Tibial artery (tissue), 4 donors: ENCODE measurements around the gene MMEL1.

Source experiments
- DNase-seq, 2 donors: peaks; one replicate each; pipeline ENCODE4 v3.0.0-alpha.2; 2019
- H3K27ac ChIP-seq, 2 donors: fragments of 200-600 bp; sonication (generic) in 1 of 2; 1 replicate in 1 of 2; 2 replicates in 1 of 2; pipeline ENCODE4 v1.5.1; 2018 to 2019; ENCODE audit warnings: mild to moderate bottlenecking in 1 of 2
- H3K27me3 ChIP-seq, 2 donors: fragments of 200-600 bp; sonication (generic) in 1 of 2; one replicate each; pipeline versions ENCODE4 v1.5.1 to v1.6.0; 2016 to 2019
- H3K36me3 ChIP-seq, 3 donors: fragments of 200-600 bp; sonication (generic) in 2 of 3; one replicate each; pipeline ENCODE4 v1.5.1; 2016 to 2019; ENCODE audit warnings: mild to moderate bottlenecking in 2 of 3
- H3K4me1 ChIP-seq, 4 donors: fragments of 200-600 bp; sonication (generic) in 2 of 4; 1 replicate in 3 of 4; 2 replicates in 1 of 4; pipeline ENCODE4 v1.5.1; 2016 to 2019
- H3K4me3 ChIP-seq, 2 donors: fragments of 200-600 bp; sonication (generic) in 1 of 2; 1 replicate in 1 of 2; 2 replicates in 1 of 2; pipeline ENCODE4 v1.5.1; 2018 to 2019; ENCODE audit warnings: mild to moderate bottlenecking in 2 of 2
- H3K9me3 ChIP-seq, 3 donors: fragments of 200-600 bp; sonication (generic) in 1 of 3; one replicate each; pipeline ENCODE4 v1.5.1; 2016 to 2019
- CTCF ChIP-seq, 2 experiments: fragments of 200-600 bp in 1 of 2; fragments of 450-650 bp in 1 of 2; IDR thresholded peaks; one replicate each; pipeline ENCODE4 v1.5.1; 2017 to 2019; ENCODE audit warnings: antibody characterized with exemption in 2 of 2, mild to moderate bottlenecking in 1 of 2, moderate library complexity in 1 of 2
- intact Hi-C: fragments of 100-400 bp; cut with DNase I; formaldehyde crosslinking; loops from one replicate; pipeline ENCODE4 v1.15.0; 2023; ENCODE audit warnings: low total_unique reads

The MMEL1 gene

GRCh38 chr1:2650967-2651645 is 18.3 kb upstream of the MMEL1 start:
- Histone ChIP-seq H3K27ac (no peak overlapping the region), H3K36me3 (no peaks in the 10 kb centered on the region), H3K27me3 (peaks cover 0 to 45% of the 10 kb centered on the region in 2 donors), H3K4me3 (no peak overlapping the region), H3K9me3 (peaks cover 4 to 37% (median 22%) of the 10 kb centered on the region in 3 donors), H3K4me1 (no peaks in the 10 kb centered on the region)
- no peak for TF ChIP-seq CTCF (IDR thresholded peaks at IDR 0.05)
- intact Hi-C loops: no loop called here
- peak in 1 of 2 donors; percentile 44 for DNase-seq

GRCh38 chr1:2646837-2647236 is 14.0 kb upstream of the MMEL1 start:
- intact Hi-C loops: no loop called here
- DNase-seq: no peak
- Histone ChIP-seq H3K4me3 (no peak overlapping the region), H3K27me3 (peaks cover 0 to 11% of the 10 kb centered on the region in 2 donors), H3K9me3 (peaks cover 4 to 28% (median 22%) of the 10 kb centered on the region in 3 donors), H3K36me3 (no peaks in the 10 kb centered on the region), H3K27ac (no peak overlapping the region), H3K4me1 (peaks cover 0 to 20% (median 14%) of the 10 kb centered on the region in 4 donors)
- TF ChIP-seq CTCF (IDR thresholded peaks at IDR 0.05): no peak

GRCh38 chr1:2645776-2646175 is 13.0 kb upstream of the MMEL1 start:
- H3K9me3 ChIP-seq: peaks cover 4 to 28% (median 22%) of the 10 kb centered on the region in 3 donors
- peaks cover 0 to 27% (median 18%) of the 10 kb centered on the region in 4 donors for H3K4me1 ChIP-seq
- DNase-seq: peak in 1 of 2 donors; percentile 52
- peaks cover 0 to 2% of the 10 kb centered on the region in 2 donors for H3K27me3 ChIP-seq
- TF ChIP-seq CTCF (IDR thresholded peaks at IDR 0.05): no peak
- H3K27ac ChIP-seq: no peak overlapping the region
- intact Hi-C loops: no loop called here
- no peaks in the 10 kb centered on the region for H3K36me3 ChIP-seq
- H3K4me3 ChIP-seq: no peak overlapping the region

DNA sequence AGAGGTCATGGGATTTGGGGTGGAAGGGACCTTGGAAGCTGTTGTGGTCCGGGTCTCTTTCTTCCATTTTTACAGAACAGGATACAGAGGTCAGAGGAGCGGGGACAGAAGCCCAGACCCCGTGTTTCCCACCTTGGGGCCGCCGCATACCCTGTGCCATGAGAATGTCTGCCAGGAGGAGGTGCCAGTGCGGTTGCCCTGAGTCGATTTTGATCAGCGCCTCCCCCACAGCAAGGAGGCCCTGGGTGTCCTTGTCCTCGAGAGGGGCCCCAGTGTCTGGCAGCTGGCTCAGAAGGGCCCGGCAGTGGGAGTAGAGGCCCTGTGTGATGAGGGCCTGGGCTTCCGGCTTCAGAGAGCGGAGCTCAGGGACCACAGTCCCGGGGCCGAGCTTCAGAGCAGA is 12.3 kb upstream of the MMEL1 start:
- DNase-seq: peak in 1 of 2 donors; percentile 32
- intact Hi-C loops: no loop called here

GRCh38 chr1:2644591-2645101 is 11.8 kb upstream of the MMEL1 start:
- Histone ChIP-seq H3K27ac (no peak overlapping the region), H3K36me3 (no peaks in the 10 kb centered on the region), H3K4me3 (no peak overlapping the region), H3K9me3 (peaks cover 4 to 28% (median 22%) of the 10 kb centered on the region in 3 donors), H3K4me1 (peaks cover 0 to 33% (median 18%) of the 10 kb centered on the region in 4 donors), H3K27me3 (peaks cover 0 to 2% of the 10 kb centered on the region in 2 donors)
- TF ChIP-seq CTCF (IDR thresholded peaks at IDR 0.05): no peak
- intact Hi-C loops: no loop called here
- DNase-seq: peak in 1 of 2 donors; percentile 51

More for the DNA sequence above, 12.3 kb upstream of the MMEL1 start:
- TF ChIP-seq CTCF (IDR thresholded peaks at IDR 0.05): no peak
- Histone ChIP-seq H3K27me3 (no peaks in the 10 kb centered on the region), H3K4me3 (no peak overlapping the region), H3K9me3 (peaks cover 4 to 28% (median 22%) of the 10 kb centered on the region in 3 donors), H3K4me1 (peaks cover 0 to 32% (median 18%) of the 10 kb centered on the region in 4 donors), H3K27ac (no peak overlapping the region), H3K36me3 (no peaks in the 10 kb centered on the region)
